Measurements from ENCODE around the gene NTNG1. TPM values are rescaled to one million over a fixed set of nuclear protein-coding genes. Genes with fewer than 3 reads are reported as not detected.

NTNG1 gene
- total and polyA plus RNA-seq, 2 of the 4 experiments (the other 2 are of a cell fraction): 1.2 to 2.3 TPM

GRCh38 chr1:107434361-107434693 lies 293.5 kb downstream of the NTNG1 start:
- intact Hi-C loops (cut with micrococcal nuclease): no loop called here
- CTCF ChIA-PET: no interaction called here
- H4K5ac ChIP-seq (ENCODE audit: low read depth, low read length): no peak overlapping the region

More at GRCh38 chr1:107434361-107434693, 293.5 kb downstream of the NTNG1 start:
- Histone ChIP-seq H2BK15ac (ENCODE audit: low read depth, low read length) (no peak overlapping the region), H3K56ac (ENCODE audit: extremely low read depth, insufficient read depth, low read length) (no peak overlapping the region), H2BK120ac (ENCODE audit: low read depth, low read length) (no peak overlapping the region), H3K27ac (ENCODE audit: insufficient read depth, low read length) (no peak overlapping the region), H3K4me1 (ENCODE audit: control insufficient read depth, insufficient read depth, low read length) (no peaks in the 10 kb centered on the region), H2AK9ac (replicated peaks; ENCODE audit: low read depth, low read length, poor library complexity) (no peak overlapping the region), H2AK5ac (ENCODE audit: low read depth, low read length) (no peak overlapping the region), H4K91ac (ENCODE audit: insufficient read depth, low read depth, low read length) (no peak overlapping the region), H4K20me1 (ENCODE audit: insufficient read depth, low read length) (no peaks in the 10 kb centered on the region), H3K18ac (ENCODE audit: low read depth, low read length) (no peak overlapping the region), H3K79me1 (ENCODE audit: low read depth in 1 of 2, low read length in 2 of 2) (no peaks in the 10 kb centered on the region), H3K4ac (ENCODE audit: low read depth, low read length) (no peak overlapping the region), H2AFZ (replicated peaks; ENCODE audit: low read length, poor library complexity) (no peak overlapping the region), H3K23ac (ENCODE audit: low read depth, low read length) (no peak overlapping the region), H2BK5ac (ENCODE audit: low read depth, low read length, poor library complexity, severe bottlenecking) (no peak overlapping the region), H2BK20ac (ENCODE audit: low read depth, low read length) (no peak overlapping the region), H3K36me3 (ENCODE audit: control insufficient read depth, insufficient read depth, low read length) (no peaks in the 10 kb centered on the region), H3K9ac (ENCODE audit: low read depth, low read length) (no peak overlapping the region), H3K4me2 (ENCODE audit: low read depth, low read length) (no peak overlapping the region), H4K8ac (ENCODE audit: low read depth in 2 of 2, low read length in 2 of 2) (no peak overlapping the region), H3K14ac (replicated peaks; ENCODE audit: low read depth, low read length) (no peak overlapping the region), H3K9me3 (ENCODE audit: control insufficient read depth, insufficient read depth, low read length) (no peaks in the 10 kb centered on the region), H3K27me3 (ENCODE audit: control insufficient read depth, insufficient read depth, low read length) (no peaks in the 10 kb centered on the region), H3K9me1 (ENCODE audit: insufficient read depth, low read length) (no peaks in the 10 kb centered on the region), H3K4me3 (ENCODE audit: insufficient read depth, low read depth, low read length) (no peak overlapping the region)
- in situ Hi-C loops (cut with MboI; ENCODE audit: low sequenced_read_pairs) (loop anchor here (10.0 kb wide), 1 partner anchor 320 kb away; no protein-coding TSS in a partner anchor), dilution Hi-C loops (cut with HindIII; ENCODE audit: low sequenced_read_pairs, unreplicated experiment) (no loop called here)
- no TSS peak for BruUV-seq (replicated peaks)
- no peak for TF ChIP-seq CTCF (conservative IDR thresholded peaks at IDR 0.05; ENCODE audit: low read depth, low read length)
- TF ChIP-seq POLR2A (IDR thresholded peaks at IDR 0.05; ENCODE audit: low read depth, low read length): no peak
- no peak for TF ChIP-seq SMC3 (IDR thresholded peaks at IDR 0.05; ENCODE audit: low read depth, low read length)
- TF ChIP-seq CHD1 (IDR thresholded peaks at IDR 0.05; ENCODE audit: low read depth, low read length): no peak
- no peak for TF ChIP-seq USF2 (IDR thresholded peaks at IDR 0.05; ENCODE audit: low read depth, low read length)
- TF ChIP-seq MAZ (IDR thresholded peaks at IDR 0.05; ENCODE audit: borderline replicate concordance, low read depth, low read length): no peak
- no peak for TF ChIP-seq MAFK (IDR thresholded peaks at IDR 0.05; ENCODE audit: low read depth, low read length)
- TF ChIP-seq CEBPB (IDR thresholded peaks at IDR 0.05; ENCODE audit: low read depth, low read length): no peak
- TF ChIP-seq RCOR1 (IDR thresholded peaks at IDR 0.05; ENCODE audit: insufficient replicate concordance, low read length): no peak
- TF ChIP-seq FOS (IDR thresholded peaks at IDR 0.05; ENCODE audit: low read depth, low read length): no peak
- TF ChIP-seq MXI1 (IDR thresholded peaks at IDR 0.05; ENCODE audit: borderline replicate concordance, low read depth, low read length): no peak
- DNase-seq: no peak
- ATAC-seq (ENCODE audit: low read depth): no peak
- POLR2A ChIA-PET (ENCODE audit: unreplicated experiment): no interaction called here

Measured in IMR-90 (cell line).